AG09309 (cell line): ENCODE data around the gene OR4D1.
"Not testable (repeated sequence)": the region's sequence is repeated elsewhere in the genome, so short reads cannot be mapped to it uniquely, and the experiment has no call there.

Source experiments
- DNase-seq: peaks from one replicate; pipeline ENCODE4 v3.0.0-alpha.2; 2010; ENCODE audit warnings: low read depth
- H3K4me3 ChIP-seq: 2 replicates; pipeline ENCODE4 v1.5.1; 2011; ENCODE audit warnings: mild to moderate bottlenecking, low read depth, low read length, moderate library complexity; ENCODE audit not compliant: control insufficient read depth
- TF ChIP-seq, protein P1 (sequence below): IDR thresholded peaks from 2 replicates; pipeline ENCODE4 v1.5.1; 2011; ENCODE audit warnings: mild to moderate bottlenecking, low read depth, low read length, inconsistent platforms; ENCODE audit not compliant: insufficient read depth, control insufficient read depth; ENCODE audit errors: missing control alignments

Gene OR4D1

GRCh38 chr17:58147930-58148434 lies at the start of gene OR4D1:
Gene OR4D1 (plus strand): TSS chr17:58148384. CDS start chr17:58155154, 6,770 bp downstream.
- TF ChIP-seq, protein P1, sequence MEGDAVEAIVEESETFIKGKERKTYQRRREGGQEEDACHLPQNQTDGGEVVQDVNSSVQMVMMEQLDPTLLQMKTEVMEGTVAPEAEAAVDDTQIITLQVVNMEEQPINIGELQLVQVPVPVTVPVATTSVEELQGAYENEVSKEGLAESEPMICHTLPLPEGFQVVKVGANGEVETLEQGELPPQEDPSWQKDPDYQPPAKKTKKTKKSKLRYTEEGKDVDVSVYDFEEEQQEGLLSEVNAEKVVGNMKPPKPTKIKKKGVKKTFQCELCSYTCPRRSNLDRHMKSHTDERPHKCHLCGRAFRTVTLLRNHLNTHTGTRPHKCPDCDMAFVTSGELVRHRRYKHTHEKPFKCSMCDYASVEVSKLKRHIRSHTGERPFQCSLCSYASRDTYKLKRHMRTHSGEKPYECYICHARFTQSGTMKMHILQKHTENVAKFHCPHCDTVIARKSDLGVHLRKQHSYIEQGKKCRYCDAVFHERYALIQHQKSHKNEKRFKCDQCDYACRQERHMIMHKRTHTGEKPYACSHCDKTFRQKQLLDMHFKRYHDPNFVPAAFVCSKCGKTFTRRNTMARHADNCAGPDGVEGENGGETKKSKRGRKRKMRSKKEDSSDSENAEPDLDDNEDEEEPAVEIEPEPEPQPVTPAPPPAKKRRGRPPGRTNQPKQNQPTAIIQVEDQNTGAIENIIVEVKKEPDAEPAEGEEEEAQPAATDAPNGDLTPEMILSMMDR: no peak
- DNase-seq: no peak
- H3K4me3 ChIP-seq: no peak within 1 kb of the TSS

GRCh38 chr17:58100506-58100905 lies 47.7 kb upstream of the OR4D1 start:
- H3K4me3 ChIP-seq: no peak overlapping the region
- no peak for DNase-seq
- TF ChIP-seq, protein P1: no peak

GRCh38 chr17:58101898-58102297 lies 46.3 kb upstream of the OR4D1 start:
- DNase-seq: not testable (repeated sequence)

DNA sequence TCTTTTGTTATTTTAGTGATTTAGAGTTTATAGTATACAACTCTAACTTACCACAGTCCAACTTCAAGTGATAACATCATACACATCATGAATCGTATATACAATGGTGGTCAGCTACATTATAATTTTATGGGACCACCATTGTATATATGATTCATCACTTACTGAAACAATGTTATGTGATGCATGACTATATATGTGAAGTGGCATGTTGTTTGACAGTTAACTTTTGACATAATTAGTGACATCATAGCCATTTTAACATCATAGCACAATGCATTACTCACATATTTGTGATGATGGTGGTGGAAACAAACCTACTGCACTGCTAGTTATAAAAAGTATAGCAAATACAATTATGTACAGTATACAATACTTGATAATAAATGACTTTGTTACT lies 43.1 kb upstream of the OR4D1 start:
- no peak overlapping the region for H3K4me3 ChIP-seq
- TF ChIP-seq, protein P1: no peak
- no peak for DNase-seq

More at GRCh38 chr17:58101898-58102297, 46.3 kb upstream of the OR4D1 start:
- H3K4me3 ChIP-seq: not testable (repeated sequence)

DNA sequence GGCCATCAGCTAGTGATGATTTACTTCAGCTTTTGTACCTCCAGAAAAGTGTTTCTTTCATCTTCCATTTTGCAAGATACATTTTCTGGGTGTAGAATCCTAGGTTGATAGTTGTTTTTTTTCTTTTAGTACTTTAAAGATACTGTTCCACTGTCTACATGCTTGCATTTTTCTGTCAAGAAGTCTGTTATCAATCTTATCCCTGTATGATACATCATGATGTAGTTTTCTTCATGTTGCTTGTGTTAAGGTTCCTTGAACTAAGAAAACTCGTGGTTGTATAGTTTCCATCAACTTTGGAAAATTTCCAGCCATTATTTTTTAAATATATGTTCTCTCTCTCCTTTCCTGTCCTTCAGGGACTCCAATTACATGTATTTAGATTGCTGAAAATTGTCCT lies 40.9 kb upstream of the OR4D1 start:
- H3K4me3 ChIP-seq: no peak overlapping the region
- TF ChIP-seq, protein P1: no peak
- no peak for DNase-seq

- TF ChIP-seq, protein P1: no peak
- DNase-seq: no peak
- no peak overlapping the region for H3K4me3 ChIP-seq
Measured at GRCh38 chr17:58109197-58109596, 39.0 kb upstream of the OR4D1 start.

- TF ChIP-seq, protein P1: no peak
- DNase-seq: no peak
- no peak overlapping the region for H3K4me3 ChIP-seq
Measured at GRCh38 chr17:58110012-58110411, 38.2 kb upstream of the OR4D1 start.

GRCh38 chr17:58111676-58112075 lies 36.5 kb upstream of the OR4D1 start:
- TF ChIP-seq, protein P1: no peak
- H3K4me3 ChIP-seq: no peak overlapping the region
- no peak for DNase-seq
